ENCODE measurements around the gene TACSTD2. TPM values are rescaled to one million over a fixed set of nuclear protein-coding genes. Genes with fewer than 3 reads are reported as not detected.
"Not testable (repeated sequence)": the region's sequence is repeated elsewhere in the genome, so short reads cannot be mapped to it uniquely, and the experiment has no call there.

TACSTD2 gene, protein sequence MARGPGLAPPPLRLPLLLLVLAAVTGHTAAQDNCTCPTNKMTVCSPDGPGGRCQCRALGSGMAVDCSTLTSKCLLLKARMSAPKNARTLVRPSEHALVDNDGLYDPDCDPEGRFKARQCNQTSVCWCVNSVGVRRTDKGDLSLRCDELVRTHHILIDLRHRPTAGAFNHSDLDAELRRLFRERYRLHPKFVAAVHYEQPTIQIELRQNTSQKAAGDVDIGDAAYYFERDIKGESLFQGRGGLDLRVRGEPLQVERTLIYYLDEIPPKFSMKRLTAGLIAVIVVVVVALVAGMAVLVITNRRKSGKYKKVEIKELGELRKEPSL
- total RNA-seq (100 to 1,000 TPM; 130 to 171 TPM), polyA plus RNA-seq (ENCODE audit: insufficient read length in 6 of 6) (10 to 100 TPM in 3 of 6 donors, 1 to 10 TPM in 3; 6.0 to 16.5 (median 10.3) TPM)
- long read RNA-seq, donor 1, transcript TACSTD2-201 (1 exons, 2,351 nt): major isoform, 31 of 31 reads
- long read RNA-seq, donor 1, partial matches to known transcripts: 0 of 31 reads
- long read RNA-seq, donor 1, other reads (novel, unspliced or antisense): 0 of 31 reads
- long read RNA-seq, donor 2, transcript TACSTD2-201 (1 exons, 2,351 nt): major isoform, 17 of 17 reads
- long read RNA-seq, donor 2, partial matches to known transcripts: 0 of 17 reads
- long read RNA-seq, donor 2, other reads (novel, unspliced or antisense): 0 of 17 reads
- long read RNA-seq, donor 3, transcript TACSTD2-201 (1 exons, 2,351 nt): major isoform, 7 of 7 reads
- long read RNA-seq, donor 3, partial matches to known transcripts: 0 of 7 reads
- long read RNA-seq, donor 3, other reads (novel, unspliced or antisense): 0 of 7 reads
- long read RNA-seq, donor 4, transcript TACSTD2-201 (1 exons, 2,351 nt): major isoform, 130 of 131 reads
- long read RNA-seq, donor 4, partial matches to known transcripts: 0 of 131 reads
- long read RNA-seq, donor 4, other reads (novel, unspliced or antisense): 1 of 131 reads
- long read RNA-seq, donor 5, transcript TACSTD2-201 (1 exons, 2,351 nt): major isoform, 26 of 26 reads
- long read RNA-seq, donor 5, partial matches to known transcripts: 0 of 26 reads
- long read RNA-seq, donor 5, other reads (novel, unspliced or antisense): 0 of 26 reads
- long read RNA-seq, donor 6, transcript TACSTD2-201 (1 exons, 2,351 nt): major isoform, 12 of 12 reads
- long read RNA-seq, donor 6, partial matches to known transcripts: 0 of 12 reads
- long read RNA-seq, donor 6, other reads (novel, unspliced or antisense): 0 of 12 reads
- long read RNA-seq, donor 7, transcript TACSTD2-201 (1 exons, 2,351 nt): major isoform, 12 of 12 reads
- long read RNA-seq, donor 7, partial matches to known transcripts: 0 of 12 reads
- long read RNA-seq, donor 7, other reads (novel, unspliced or antisense): 0 of 12 reads
- long read RNA-seq, donor 8, transcript TACSTD2-201 (1 exons, 2,351 nt): major isoform, 9 of 9 reads
- long read RNA-seq, donor 8, partial matches to known transcripts: 0 of 9 reads
- long read RNA-seq, donor 8, other reads (novel, unspliced or antisense): 0 of 9 reads
- long read RNA-seq, donor 9: 0 reads
- long read RNA-seq, donor 10, transcript TACSTD2-201 (1 exons, 2,351 nt): major isoform, 127 of 127 reads
- long read RNA-seq, donor 10, partial matches to known transcripts: 0 of 127 reads
- long read RNA-seq, donor 10, other reads (novel, unspliced or antisense): 0 of 127 reads
- long read RNA-seq, donor 11: 0 reads
- long read RNA-seq, donor 12, transcript TACSTD2-201 (1 exons, 2,351 nt): major isoform, 17 of 17 reads
- long read RNA-seq, donor 12, partial matches to known transcripts: 0 of 17 reads
- long read RNA-seq, donor 12, other reads (novel, unspliced or antisense): 0 of 17 reads

DNA sequence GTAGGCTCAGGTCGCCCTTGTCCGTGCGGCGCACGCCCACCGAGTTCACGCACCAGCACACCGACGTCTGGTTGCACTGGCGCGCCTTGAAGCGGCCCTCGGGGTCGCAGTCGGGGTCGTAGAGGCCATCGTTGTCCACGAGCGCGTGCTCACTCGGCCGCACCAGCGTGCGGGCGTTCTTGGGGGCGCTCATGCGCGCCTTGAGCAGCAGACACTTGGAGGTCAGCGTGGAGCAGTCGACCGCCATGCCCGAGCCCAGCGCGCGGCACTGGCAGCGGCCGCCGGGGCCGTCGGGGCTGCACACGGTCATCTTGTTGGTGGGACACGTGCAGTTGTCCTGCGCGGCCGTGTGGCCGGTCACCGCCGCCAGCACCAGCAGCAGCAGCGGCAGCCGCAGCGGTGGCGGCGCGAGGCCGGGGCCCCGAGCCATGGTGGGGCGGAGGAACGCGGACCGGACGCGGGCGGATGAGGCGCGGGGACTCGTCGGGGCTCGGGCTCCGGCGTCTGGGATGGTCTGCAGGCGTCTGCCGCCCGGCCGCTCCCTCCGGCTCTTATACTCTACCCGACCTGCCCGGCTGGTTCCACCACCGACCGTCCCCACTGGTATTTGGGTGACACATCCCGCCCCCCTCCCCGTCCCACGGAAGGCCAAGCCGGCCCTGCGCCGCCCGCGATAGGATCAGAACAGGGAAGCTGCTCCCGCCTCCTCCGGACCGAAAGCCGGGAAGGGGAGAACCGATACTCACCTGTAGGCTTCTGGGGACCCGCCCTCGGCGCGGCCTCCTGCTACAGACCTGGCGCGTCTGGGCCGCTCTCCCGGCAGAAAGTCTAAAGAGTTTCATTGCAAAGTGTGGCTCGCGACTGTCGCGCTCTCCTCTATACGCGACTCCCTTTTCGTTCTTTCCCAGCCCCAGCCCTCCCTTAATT, at the start of gene TACSTD2:
TSS of gene TACSTD2 (minus strand) at position 526 of the 927 bp plus-strand sequence. CDS start at position 430, 96 bp downstream.
- intact Hi-C loops (cut with DNase I): no loop called here
- TF ChIP-seq, protein P1, sequence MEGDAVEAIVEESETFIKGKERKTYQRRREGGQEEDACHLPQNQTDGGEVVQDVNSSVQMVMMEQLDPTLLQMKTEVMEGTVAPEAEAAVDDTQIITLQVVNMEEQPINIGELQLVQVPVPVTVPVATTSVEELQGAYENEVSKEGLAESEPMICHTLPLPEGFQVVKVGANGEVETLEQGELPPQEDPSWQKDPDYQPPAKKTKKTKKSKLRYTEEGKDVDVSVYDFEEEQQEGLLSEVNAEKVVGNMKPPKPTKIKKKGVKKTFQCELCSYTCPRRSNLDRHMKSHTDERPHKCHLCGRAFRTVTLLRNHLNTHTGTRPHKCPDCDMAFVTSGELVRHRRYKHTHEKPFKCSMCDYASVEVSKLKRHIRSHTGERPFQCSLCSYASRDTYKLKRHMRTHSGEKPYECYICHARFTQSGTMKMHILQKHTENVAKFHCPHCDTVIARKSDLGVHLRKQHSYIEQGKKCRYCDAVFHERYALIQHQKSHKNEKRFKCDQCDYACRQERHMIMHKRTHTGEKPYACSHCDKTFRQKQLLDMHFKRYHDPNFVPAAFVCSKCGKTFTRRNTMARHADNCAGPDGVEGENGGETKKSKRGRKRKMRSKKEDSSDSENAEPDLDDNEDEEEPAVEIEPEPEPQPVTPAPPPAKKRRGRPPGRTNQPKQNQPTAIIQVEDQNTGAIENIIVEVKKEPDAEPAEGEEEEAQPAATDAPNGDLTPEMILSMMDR (IDR thresholded peaks at IDR 0.05): no peak
- DNase-seq (peak in 3 of 4 donors; percentile 73 to 94 (median 85)), ATAC-seq (peak; percentile 80)
- H3K27ac ChIP-seq: peak within 1 kb of the TSS; percentile 85 to 88
- H3K36me3 ChIP-seq: no peaks in the 10 kb centered on the region
- H3K9me3 ChIP-seq: no peaks in the 10 kb centered on the region
- H3K4me1 ChIP-seq: peaks cover 4 to 57% of the 10 kb centered on the region in 2 donors
- peaks cover 6 to 23% of the 10 kb centered on the region in 2 donors for H3K27me3 ChIP-seq
- H3K4me3 ChIP-seq: peak within 1 kb of the TSS; percentile 40 to 57

DNA sequence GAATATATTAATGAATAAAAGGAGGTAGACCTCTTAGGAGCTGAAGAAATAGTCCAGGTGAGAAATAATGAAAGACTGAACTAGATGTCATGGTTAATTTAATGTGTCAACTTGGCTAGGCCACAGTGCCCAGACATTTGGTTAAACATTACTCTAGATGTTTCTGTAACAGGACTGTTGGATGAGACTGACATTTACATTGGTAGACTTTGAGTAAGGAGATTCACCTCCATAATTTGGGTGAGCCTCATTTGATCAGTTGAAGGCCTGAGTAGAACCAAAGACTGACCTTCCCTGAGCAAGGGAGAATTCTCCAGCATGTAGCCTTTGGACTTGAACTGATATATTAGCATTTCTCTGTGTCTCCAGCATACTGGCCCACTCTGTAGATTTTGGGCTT, 49.2 kb upstream of the TACSTD2 start:
- no peak overlapping the region for H3K27ac ChIP-seq
- H3K36me3 ChIP-seq: no peaks in the 10 kb centered on the region
- no peaks in the 10 kb centered on the region for H3K27me3 ChIP-seq
- no peak for ATAC-seq
- DNase-seq: no peak
- no peaks in the 10 kb centered on the region for H3K9me3 ChIP-seq
- no peak overlapping the region for H3K4me3 ChIP-seq
- no peaks in the 10 kb centered on the region for H3K4me1 ChIP-seq
- intact Hi-C loops (cut with DNase I): no loop called here
- TF ChIP-seq, protein P1 (IDR thresholded peaks at IDR 0.05): no peak

DNA sequence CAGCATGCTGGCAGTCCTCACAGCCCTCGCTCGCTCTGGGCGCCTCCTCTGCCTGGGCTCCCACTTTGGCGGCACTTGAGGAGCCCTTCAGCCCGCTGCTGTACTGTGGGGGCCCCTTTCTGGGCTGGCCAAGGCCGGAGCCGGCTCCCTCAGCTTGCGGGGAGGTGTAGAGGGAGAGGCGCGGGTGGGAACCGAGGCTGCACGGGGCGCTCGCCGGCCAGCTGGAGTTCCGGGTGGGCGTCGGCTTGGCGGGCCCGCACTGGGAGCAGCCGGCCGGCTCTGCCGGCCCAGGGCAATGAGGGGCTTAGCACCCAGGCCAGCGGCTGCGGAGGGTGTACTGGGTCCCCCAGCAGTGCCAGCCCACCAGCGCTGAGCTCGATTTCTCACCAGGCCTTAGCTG, 46.2 kb upstream of the TACSTD2 start:
- peaks cover 11 to 29% of the 10 kb centered on the region in 2 donors for H3K4me1 ChIP-seq
- intact Hi-C loops (cut with DNase I); H3K27me3 ChIP-seq; DNase-seq; H3K27ac ChIP-seq; ATAC-seq; H3K4me3 ChIP-seq; H3K9me3 ChIP-seq; H3K36me3 ChIP-seq: not testable (repeated sequence)

DNA sequence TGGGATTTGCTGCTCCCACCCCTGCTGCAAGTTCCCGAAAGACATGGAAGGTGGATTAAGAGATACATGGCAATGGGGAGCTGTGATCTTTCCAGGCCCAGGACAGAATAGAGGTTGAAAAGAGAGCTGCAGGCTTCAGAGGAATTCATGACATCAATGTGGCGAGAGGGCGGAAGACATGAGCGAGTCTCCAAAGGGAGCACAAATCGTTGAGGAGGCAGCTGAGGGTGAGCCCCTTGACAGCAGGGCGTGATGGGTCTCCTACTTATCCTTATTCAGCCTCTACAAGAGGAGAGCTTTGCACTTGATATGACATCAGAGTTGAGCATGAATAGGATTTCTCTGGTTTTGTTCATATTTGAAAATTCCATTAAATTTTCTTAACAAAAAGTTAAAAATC, 45.5 kb upstream of the TACSTD2 start:
- intact Hi-C loops (cut with DNase I): no loop called here
- no peak overlapping the region for H3K27ac ChIP-seq
- H3K4me1 ChIP-seq: peaks cover 14 to 36% of the 10 kb centered on the region in 2 donors
- DNase-seq (no peak), ATAC-seq (no peak)
- no peaks in the 10 kb centered on the region for H3K27me3 ChIP-seq
- H3K36me3 ChIP-seq: no peaks in the 10 kb centered on the region
- H3K9me3 ChIP-seq: no peaks in the 10 kb centered on the region
- no peak overlapping the region for H3K4me3 ChIP-seq
- TF ChIP-seq, protein P1 (IDR thresholded peaks at IDR 0.05): no peak
